Suprapubic skin (tissue), 4 donors: ENCODE results near the gene NCKAP5L. TPM values are rescaled to one million over a fixed set of nuclear protein-coding genes. Genes with fewer than 3 reads are reported as not detected.

Experiments
- DNase-seq, 2 donors: peaks; one replicate each; pipeline ENCODE4 v3.0.0-alpha.2; 2019; ENCODE audit warnings: low spot score in 2 of 2
- H3K27ac ChIP-seq: fragments of 200-600 bp; sonication (generic); one replicate; pipeline ENCODE4 v1.5.1; 2019
- H3K27me3 ChIP-seq: fragments of 200-600 bp; sonication (generic); one replicate; pipeline ENCODE4 v1.5.1; 2019
- H3K36me3 ChIP-seq: fragments of 200-600 bp; sonication (generic); one replicate; pipeline ENCODE4 v1.5.1; 2019
- H3K4me1 ChIP-seq: fragments of 200-600 bp; sonication (generic); one replicate; pipeline ENCODE4 v1.5.1; 2019
- H3K4me3 ChIP-seq: fragments of 200-600 bp; sonication (generic); one replicate; pipeline ENCODE4 v1.5.1; 2019; ENCODE audit warnings: mild to moderate bottlenecking
- H3K9me3 ChIP-seq: fragments of 200-600 bp; sonication (generic); one replicate; pipeline ENCODE4 v1.5.1; 2019
- CTCF ChIP-seq, 2 donors: fragments of 200-600 bp in 1 of 2; fragments of 450-650 bp in 1 of 2; sonication (generic) in 1 of 2; IDR thresholded peaks; one replicate each; pipeline ENCODE4 v1.5.1; 2016 to 2019; ENCODE audit warnings: antibody characterized with exemption in 2 of 2, mild to moderate bottlenecking in 1 of 2, moderate library complexity in 1 of 2
- EP300 ChIP-seq: sonication (generic); formaldehyde crosslinking; IDR thresholded peaks from one replicate; pipeline ENCODE4 v1.6.1; 2017; ENCODE audit warnings: antibody characterized with exemption
- POLR2A ChIP-seq, 2 donors: fragments of 450-650 bp; IDR thresholded peaks; one replicate each; pipeline ENCODE4 v1.6.1; 2017; ENCODE audit warnings: antibody characterized with exemption in 2 of 2, mild to moderate bottlenecking in 2 of 2, moderate library complexity in 2 of 2
- POLR2AphosphoS5 ChIP-seq, 3 donors: sonication (generic); formaldehyde crosslinking; IDR thresholded peaks; one replicate each; pipeline ENCODE4 v1.6.1; 2017; ENCODE audit warnings: antibody characterized with exemption in 3 of 3
- WGBS: methylation state at CpG from one replicate; pipeline ENCODE4 v1.1.5; 2018; 5-methylcytosine and 5-hydroxymethylcytosine counted together
- total RNA-seq, 4 donors: library from RNA; depleted of rRNA; stranded (reverse); fragments of >200 nt; gene quantifications; one replicate each; pipeline ENCODE4 v1.1.0, GENCODE V29; 2016

Gene NCKAP5L
- total RNA-seq, 4 donors from 2014 or later, result 8.2 to 12.2 (median 8.8) TPM

- no peaks in the 10 kb centered on the region for H3K27me3 ChIP-seq
- DNase-seq, result no peak
- peaks cover 54% of the 10 kb centered on the region for H3K36me3 ChIP-seq
- no peak for TF ChIP-seq POLR2A (IDR thresholded peaks at IDR 0.05)
- TF ChIP-seq EP300, result no peak
- TF ChIP-seq POLR2AphosphoS5 (IDR thresholded peaks at IDR 0.05), result no peak
- no peak for TF ChIP-seq CTCF (IDR thresholded peaks at IDR 0.05)
- H3K9me3 ChIP-seq, result no peaks in the 10 kb centered on the region
- WGBS, result 95% methylated on average over 10 of the region's 12 CpGs
- H3K27ac ChIP-seq, result no peak overlapping the region
- no peaks in the 10 kb centered on the region for H3K4me1 ChIP-seq
- no peak overlapping the region for H3K4me3 ChIP-seq
These were observed 32.1 kb downstream of the NCKAP5L start for GRCh38 chr12:49796155-49796554.

- Histone ChIP-seq H3K27ac (no peak overlapping the region), H3K27me3 (no peaks in the 10 kb centered on the region), H3K9me3 (no peaks in the 10 kb centered on the region), H3K36me3 (peaks cover 53% of the 10 kb centered on the region), H3K4me1 (no peaks in the 10 kb centered on the region), H3K4me3 (no peak overlapping the region)
- 97% methylated on average over 5 of the region's 12 CpGs for WGBS
- TF ChIP-seq EP300, result no peak
- TF ChIP-seq POLR2AphosphoS5 (IDR thresholded peaks at IDR 0.05), result no peak
- TF ChIP-seq CTCF (IDR thresholded peaks at IDR 0.05), result no peak
- no peak for TF ChIP-seq POLR2A (IDR thresholded peaks at IDR 0.05)
- DNase-seq, result no peak
These were observed 32.5 kb downstream of the NCKAP5L start for GRCh38 chr12:49795654-49796105.

- H3K4me3 ChIP-seq, result no peak overlapping the region
- peak in 1 of 2 donors; percentile 59 for DNase-seq
- TF ChIP-seq POLR2A (IDR thresholded peaks at IDR 0.05), result no peak
- TF ChIP-seq POLR2AphosphoS5 (IDR thresholded peaks at IDR 0.05), result no peak
- no peak overlapping the region for H3K27ac ChIP-seq
- H3K27me3 ChIP-seq, result no peaks in the 10 kb centered on the region
- H3K4me1 ChIP-seq, result no peaks in the 10 kb centered on the region
- H3K36me3 ChIP-seq, result peaks cover 48% of the 10 kb centered on the region
- 91% methylated on average over 11 of the region's 32 CpGs for WGBS
- no peaks in the 10 kb centered on the region for H3K9me3 ChIP-seq
These were observed 33.2 kb downstream of the NCKAP5L start for GRCh38 chr12:49794811-49795653.

GRCh38 chr12:49794021-49794420 lies 34.2 kb downstream of the NCKAP5L start:
- H3K9me3 ChIP-seq, result no peaks in the 10 kb centered on the region
- WGBS, result 100% methylated on average over 1 of the region's 5 CpGs
- H3K36me3 ChIP-seq, result peaks cover 48% of the 10 kb centered on the region

GRCh38 chr12:49793620-49794019 lies 34.6 kb downstream of the NCKAP5L start:
- H3K36me3 ChIP-seq, result peaks cover 46% of the 10 kb centered on the region
- 90% methylated on average over 2 of the region's 9 CpGs for WGBS

More at GRCh38 chr12:49794021-49794420, 34.2 kb downstream of the NCKAP5L start:
- H3K27ac ChIP-seq, result no peak overlapping the region
- no peak overlapping the region for H3K4me3 ChIP-seq
- H3K27me3 ChIP-seq, result no peaks in the 10 kb centered on the region
- no peak for DNase-seq
- TF ChIP-seq EP300 (no peak), POLR2A (IDR thresholded peaks at IDR 0.05) (no peak), POLR2AphosphoS5 (IDR thresholded peaks at IDR 0.05) (no peak), CTCF (IDR thresholded peaks at IDR 0.05) (no peak)
- no peaks in the 10 kb centered on the region for H3K4me1 ChIP-seq

More at GRCh38 chr12:49793620-49794019, 34.6 kb downstream of the NCKAP5L start:
- Histone ChIP-seq H3K27ac (no peak overlapping the region), H3K4me3 (no peak overlapping the region), H3K27me3 (no peaks in the 10 kb centered on the region), H3K4me1 (no peaks in the 10 kb centered on the region), H3K9me3 (no peaks in the 10 kb centered on the region)
- no peak for DNase-seq
- no peak for TF ChIP-seq POLR2AphosphoS5 (IDR thresholded peaks at IDR 0.05)
- TF ChIP-seq POLR2A (IDR thresholded peaks at IDR 0.05), result no peak
- TF ChIP-seq CTCF (IDR thresholded peaks at IDR 0.05), result no peak
- no peak for TF ChIP-seq EP300
